Pulmonary artery endothelial cell (primary cell): Measurements from ENCODE around the gene CEP126. TPM values are rescaled to one million over a fixed set of nuclear protein-coding genes. Genes with fewer than 3 reads are reported as not detected.

Experiments
- DNase-seq: peaks from one replicate; pipeline ENCODE4 v3.0.0-alpha.2; 2011; ENCODE audit warnings: low read depth, low spot score
- total RNA-seq: library from RNA; depleted of rRNA; stranded (reverse); fragments of >200 nt; gene quantifications from 2 replicates; pipeline ENCODE4 v1.2.3, GENCODE V29; 2014

CEP126 gene
- total RNA-seq, 1 donor from 2014 or later = 1.3 TPM

GRCh38 chr11:102010776-102011494, 96.1 kb downstream of the CEP126 start:
- peak; percentile 33 for DNase-seq

GRCh38 chr11:102012946-102013345, 98.1 kb downstream of the CEP126 start:
- DNase-seq = no peak

- DNase-seq = no peak
Measured at GRCh38 chr11:102014756-102015155, 99.9 kb downstream of the CEP126 start.

- no peak for DNase-seq
Measured at GRCh38 chr11:102017026-102017425, 102.2 kb downstream of the CEP126 start.

- no peak for DNase-seq
Measured at GRCh38 chr11:102026217-102026616, 111.4 kb downstream of the CEP126 start.

GRCh38 chr11:102026959-102027358, 112.1 kb downstream of the CEP126 start:
- DNase-seq = no peak

GRCh38 chr11:102036757-102037156, 121.9 kb downstream of the CEP126 start:
- DNase-seq = no peak

GRCh38 chr11:102046841-102047240, 132.0 kb downstream of the CEP126 start:
- DNase-seq = no peak

- DNase-seq = no peak
Measured at GRCh38 chr11:102047305-102047924, 132.6 kb downstream of the CEP126 start, which contains the start of gene CFAP300. Gene CFAP300 (plus strand): TSS chr11:102047437. CDS start chr11:102047471, 34 bp downstream.

Other genes with a start within 250 kb of the CEP126 start
- not detected in 2 replicates for gene ANGPTL5, start 1.5 kb downstream of the CEP126 start, total RNA-seq
- 0.13 TPM in 1 of 2 replicates, not detected in the other for gene CFAP300, start 132.4 kb downstream of the CEP126 start, total RNA-seq
- gene YAP1, start 195.4 kb downstream of the CEP126 start, total RNA-seq = 25.6 and 32.0 TPM in 2 replicates